HG02678 (cell line): ENCODE measurements around the gene TRAK2.
"Not testable (repeated sequence)": the region's sequence is repeated elsewhere in the genome, so short reads cannot be mapped to it uniquely, and the experiment has no call there.

ENCODE experiments used
- ATAC-seq: cut with Tn5 transposase; IDR thresholded peaks from one replicate; pipeline ENCODE4 v1.9.1; 2021; ENCODE audit warnings: mild to moderate bottlenecking, moderate library complexity; ENCODE audit not compliant: unreplicated experiment

TRAK2 gene

GRCh38 chr2:201451292-201452057 is at the start of gene TRAK2, which contains the start of gene STRADB:
Gene TRAK2 (minus strand): TSS chr2:201451458. CDS start chr2:201420507, 30,951 bp downstream.
Gene STRADB (plus strand): TSS chr2:201451740. CDS start chr2:201454841, 3,101 bp downstream.
- peak; percentile 96 for ATAC-seq

GRCh38 chr2:201500534-201500933 is 49.3 kb upstream of the TRAK2 start:
- no peak for ATAC-seq

- no peak for ATAC-seq
Measured at GRCh38 chr2:201496785-201497184, 45.5 kb upstream of the TRAK2 start.

- ATAC-seq = no peak
Measured at GRCh38 chr2:201490291-201490690, 39.0 kb upstream of the TRAK2 start.

- ATAC-seq = no peak
Measured at GRCh38 chr2:201484805-201485204, 33.5 kb upstream of the TRAK2 start.

- ATAC-seq = not testable (repeated sequence)
Measured at GRCh38 chr2:201483758-201484157, 32.5 kb upstream of the TRAK2 start.

- no peak for ATAC-seq
Measured at GRCh38 chr2:201483342-201483741, 32.1 kb upstream of the TRAK2 start.

- ATAC-seq = no peak
Measured at GRCh38 chr2:201482543-201482942, 31.3 kb upstream of the TRAK2 start.

- ATAC-seq = no peak
Measured at GRCh38 chr2:201472411-201472810, 21.2 kb upstream of the TRAK2 start.

GRCh38 chr2:201471732-201472393 is 20.6 kb upstream of the TRAK2 start:
- no peak for ATAC-seq

- ATAC-seq = no peak
Measured at GRCh38 chr2:201470821-201471731, 19.8 kb upstream of the TRAK2 start.

GRCh38 chr2:201467666-201468065 is 16.4 kb upstream of the TRAK2 start:
- ATAC-seq = no peak

GRCh38 chr2:201466050-201466675 is 14.9 kb upstream of the TRAK2 start:
- ATAC-seq = no peak

GRCh38 chr2:201465524-201465971 is 14.3 kb upstream of the TRAK2 start:
- no peak for ATAC-seq

GRCh38 chr2:201464547-201464946 is 13.3 kb upstream of the TRAK2 start:
- ATAC-seq = no peak

GRCh38 chr2:201460532-201460931 is 9.3 kb upstream of the TRAK2 start:
- ATAC-seq = no peak

GRCh38 chr2:201458381-201458780 is 7.1 kb upstream of the TRAK2 start:
- ATAC-seq = no peak

- ATAC-seq = no peak
Measured at GRCh38 chr2:201452922-201453643, 1.8 kb upstream of the TRAK2 start.

- ATAC-seq = peak; percentile 23
Measured at GRCh38 chr2:201452058-201452921, 1.0 kb upstream of the TRAK2 start.
